ENCODE data around the gene LRRC8B. TPM values are rescaled to one million over a fixed set of nuclear protein-coding genes. Genes with fewer than 3 reads are reported as not detected.
"Not testable (repeated sequence)": the region's sequence is repeated elsewhere in the genome, so short reads cannot be mapped to it uniquely, and the experiment has no call there.

Gene LRRC8B
- total and polyA plus RNA-seq, 9 donors: 1.2 to 9.3 (median 6.8) TPM

GRCh38 chr1:89542345-89542744 lies 17.7 kb downstream of the LRRC8B start:
- no peaks in the 10 kb centered on the region for H3K27me3 ChIP-seq
- H3K9me3 ChIP-seq: no peaks in the 10 kb centered on the region
- no peak for DNase-seq
- H3K4me3 ChIP-seq: no peak overlapping the region
- TF ChIP-seq CTCF (IDR thresholded peaks at IDR 0.05) (no peak), POLR2A (IDR thresholded peaks at IDR 0.05) (no peak), EP300 (IDR thresholded peaks at IDR 0.05) (no peak)
- H3K4me1 ChIP-seq (ENCODE audit: insufficient read depth): peaks cover 1% of the 10 kb centered on the region
- intact Hi-C loops (cut with DNase I): no loop called here
- no peak overlapping the region for H3K27ac ChIP-seq
- 89 to 98% (median 92%) methylated on average over 1 of the region's 1 CpG for WGBS, 3 donors
- no peaks in the 10 kb centered on the region for H3K36me3 ChIP-seq

GRCh38 chr1:89543632-89544031 lies 19.0 kb downstream of the LRRC8B start:
- intact Hi-C loops (cut with DNase I); H3K27me3 ChIP-seq; H3K4me1 ChIP-seq (ENCODE audit: insufficient read depth); DNase-seq; H3K9me3 ChIP-seq; H3K36me3 ChIP-seq; H3K27ac ChIP-seq; H3K4me3 ChIP-seq: not testable (repeated sequence)
- WGBS, 3 donors: 93 to 98% (median 95%) methylated on average over 1 of the region's 1 CpG

- WGBS, 3 donors: 67 to 78% (median 73%) methylated on average over 6 of the region's 6 CpGs
- no peak for TF ChIP-seq EP300 (IDR thresholded peaks at IDR 0.05)
- TF ChIP-seq POLR2A (IDR thresholded peaks at IDR 0.05): no peak
- no peak for TF ChIP-seq CTCF (IDR thresholded peaks at IDR 0.05)
- no peaks in the 10 kb centered on the region for H3K36me3 ChIP-seq
- DNase-seq: no peak
- no peaks in the 10 kb centered on the region for H3K9me3 ChIP-seq
- H3K27ac ChIP-seq: no peak overlapping the region
- peaks cover 1% of the 10 kb centered on the region for H3K4me1 ChIP-seq (ENCODE audit: insufficient read depth)
- H3K27me3 ChIP-seq: no peaks in the 10 kb centered on the region
- no peak overlapping the region for H3K4me3 ChIP-seq
- intact Hi-C loops (cut with DNase I): no loop called here
Measured at GRCh38 chr1:89545264-89546038, 20.8 kb downstream of the LRRC8B start.

- WGBS, 3 donors: 96 to 99% (median 96%) methylated on average over 3 of the region's 3 CpGs
- intact Hi-C loops (cut with DNase I): no loop called here
- Histone ChIP-seq H3K27me3 (no peaks in the 10 kb centered on the region), H3K36me3 (no peaks in the 10 kb centered on the region), H3K4me3 (no peak overlapping the region), H3K4me1 (ENCODE audit: insufficient read depth) (peaks cover 1% of the 10 kb centered on the region), H3K9me3 (no peaks in the 10 kb centered on the region), H3K27ac (no peak overlapping the region)
- no peak for TF ChIP-seq EP300 (IDR thresholded peaks at IDR 0.05)
- DNase-seq: no peak
Measured at GRCh38 chr1:89546082-89546889, 21.7 kb downstream of the LRRC8B start.

- Histone ChIP-seq H3K27me3 (no peaks in the 10 kb centered on the region), H3K4me3 (no peak overlapping the region), H3K9me3 (no peaks in the 10 kb centered on the region), H3K36me3 (no peaks in the 10 kb centered on the region), H3K27ac (no peak overlapping the region), H3K4me1 (ENCODE audit: insufficient read depth) (peaks cover 1% of the 10 kb centered on the region)
- no peak for DNase-seq
- TF ChIP-seq POLR2A (IDR thresholded peaks at IDR 0.05) (no peak), EP300 (IDR thresholded peaks at IDR 0.05) (no peak), CTCF (IDR thresholded peaks at IDR 0.05) (no peak)
- intact Hi-C loops (cut with DNase I): no loop called here
Measured at GRCh38 chr1:89546934-89547562, 22.4 kb downstream of the LRRC8B start.

All from ovary (tissue), 9 donors.